ENCODE results near the gene PDE4D.

DNA sequence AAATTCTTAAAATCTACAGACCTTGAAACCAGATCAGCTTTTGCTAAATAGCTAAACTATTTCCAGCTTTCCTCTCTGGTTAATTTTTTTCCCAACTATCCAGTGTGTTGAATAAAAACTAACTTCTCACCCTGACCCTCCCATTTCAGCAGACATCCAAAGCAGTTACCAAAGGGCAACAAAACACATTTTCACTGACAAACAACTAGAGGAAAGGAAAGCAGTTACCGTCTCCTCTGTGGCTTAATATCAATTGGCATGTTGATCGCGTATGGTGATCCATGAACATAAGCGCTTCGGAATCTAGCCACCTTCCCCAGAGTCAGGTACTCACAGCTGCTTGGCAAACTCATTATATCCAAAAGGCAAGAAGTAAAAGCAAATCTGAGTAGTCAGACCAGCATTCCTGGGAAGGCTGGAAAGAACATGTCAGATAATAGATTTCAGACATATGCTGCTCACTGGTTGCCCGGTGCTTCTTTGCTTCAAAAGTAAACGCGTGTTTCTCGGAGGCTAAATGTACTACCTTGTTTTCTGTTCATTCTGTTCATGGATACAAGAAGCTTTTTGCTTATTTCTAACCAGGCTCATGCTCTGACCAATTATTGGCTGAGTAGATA, 463.4 kb downstream of the PDE4D start:
- TF ChIP-seq, protein P1, sequence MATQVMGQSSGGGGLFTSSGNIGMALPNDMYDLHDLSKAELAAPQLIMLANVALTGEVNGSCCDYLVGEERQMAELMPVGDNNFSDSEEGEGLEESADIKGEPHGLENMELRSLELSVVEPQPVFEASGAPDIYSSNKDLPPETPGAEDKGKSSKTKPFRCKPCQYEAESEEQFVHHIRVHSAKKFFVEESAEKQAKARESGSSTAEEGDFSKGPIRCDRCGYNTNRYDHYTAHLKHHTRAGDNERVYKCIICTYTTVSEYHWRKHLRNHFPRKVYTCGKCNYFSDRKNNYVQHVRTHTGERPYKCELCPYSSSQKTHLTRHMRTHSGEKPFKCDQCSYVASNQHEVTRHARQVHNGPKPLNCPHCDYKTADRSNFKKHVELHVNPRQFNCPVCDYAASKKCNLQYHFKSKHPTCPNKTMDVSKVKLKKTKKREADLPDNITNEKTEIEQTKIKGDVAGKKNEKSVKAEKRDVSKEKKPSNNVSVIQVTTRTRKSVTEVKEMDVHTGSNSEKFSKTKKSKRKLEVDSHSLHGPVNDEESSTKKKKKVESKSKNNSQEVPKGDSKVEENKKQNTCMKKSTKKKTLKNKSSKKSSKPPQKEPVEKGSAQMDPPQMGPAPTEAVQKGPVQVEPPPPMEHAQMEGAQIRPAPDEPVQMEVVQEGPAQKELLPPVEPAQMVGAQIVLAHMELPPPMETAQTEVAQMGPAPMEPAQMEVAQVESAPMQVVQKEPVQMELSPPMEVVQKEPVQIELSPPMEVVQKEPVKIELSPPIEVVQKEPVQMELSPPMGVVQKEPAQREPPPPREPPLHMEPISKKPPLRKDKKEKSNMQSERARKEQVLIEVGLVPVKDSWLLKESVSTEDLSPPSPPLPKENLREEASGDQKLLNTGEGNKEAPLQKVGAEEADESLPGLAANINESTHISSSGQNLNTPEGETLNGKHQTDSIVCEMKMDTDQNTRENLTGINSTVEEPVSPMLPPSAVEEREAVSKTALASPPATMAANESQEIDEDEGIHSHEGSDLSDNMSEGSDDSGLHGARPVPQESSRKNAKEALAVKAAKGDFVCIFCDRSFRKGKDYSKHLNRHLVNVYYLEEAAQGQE (IDR thresholded peaks at IDR 0.05; ENCODE audit: insufficient read depth in 1 of 2, low read depth in 2 of 2, low read length in 2 of 2), result no peak
- TF ChIP-seq POLR2AphosphoS5 (IDR thresholded peaks at IDR 0.05; ENCODE audit: low read depth, low read length), result no peak
